ENCODE data around the gene VAV3.
A peak's percentile ranks its signal among the peaks of the same experiment; 100 is the strongest.

The VAV3 gene

DNA sequence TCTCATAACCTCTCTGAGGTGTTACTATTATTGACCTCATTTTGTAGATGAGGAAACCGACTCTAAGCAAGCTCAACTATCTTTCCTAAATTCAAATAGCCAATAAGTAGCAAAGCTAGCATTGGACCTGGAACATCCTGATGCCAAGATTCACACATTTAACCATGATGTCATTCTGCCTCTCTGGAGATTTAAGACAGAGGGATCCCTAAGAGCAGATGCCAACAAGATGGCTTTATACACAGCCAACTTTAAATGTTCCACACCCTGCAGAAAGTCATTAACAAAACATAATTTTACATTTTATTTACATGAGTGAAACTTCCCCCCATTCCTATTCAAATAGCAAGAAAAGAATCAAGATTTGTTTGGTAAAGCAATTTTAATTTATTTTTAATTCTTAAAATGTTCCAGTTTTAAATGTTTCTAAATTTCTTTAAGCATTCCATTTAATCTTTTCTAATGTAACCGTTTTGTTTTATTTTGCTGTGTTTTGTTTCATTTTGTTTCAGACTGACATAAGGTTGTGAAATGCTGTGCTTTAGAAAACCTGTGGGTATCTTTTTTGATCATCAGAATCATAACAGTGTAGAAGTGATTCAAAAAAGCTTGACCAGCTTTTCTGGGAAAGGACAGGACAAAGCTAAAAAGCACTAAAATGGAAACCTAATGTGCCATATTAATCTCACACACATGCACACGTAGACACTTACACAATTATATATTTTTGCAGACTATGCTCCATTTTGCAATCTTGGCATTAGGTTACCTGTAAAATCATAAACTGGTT, 7.6 kb upstream of the VAV3 start:
- no peak for DNase-seq

- no peak for DNase-seq
Observed at GRCh38 chr1:107966550-107966949, 1.6 kb upstream of the VAV3 start.

DNA sequence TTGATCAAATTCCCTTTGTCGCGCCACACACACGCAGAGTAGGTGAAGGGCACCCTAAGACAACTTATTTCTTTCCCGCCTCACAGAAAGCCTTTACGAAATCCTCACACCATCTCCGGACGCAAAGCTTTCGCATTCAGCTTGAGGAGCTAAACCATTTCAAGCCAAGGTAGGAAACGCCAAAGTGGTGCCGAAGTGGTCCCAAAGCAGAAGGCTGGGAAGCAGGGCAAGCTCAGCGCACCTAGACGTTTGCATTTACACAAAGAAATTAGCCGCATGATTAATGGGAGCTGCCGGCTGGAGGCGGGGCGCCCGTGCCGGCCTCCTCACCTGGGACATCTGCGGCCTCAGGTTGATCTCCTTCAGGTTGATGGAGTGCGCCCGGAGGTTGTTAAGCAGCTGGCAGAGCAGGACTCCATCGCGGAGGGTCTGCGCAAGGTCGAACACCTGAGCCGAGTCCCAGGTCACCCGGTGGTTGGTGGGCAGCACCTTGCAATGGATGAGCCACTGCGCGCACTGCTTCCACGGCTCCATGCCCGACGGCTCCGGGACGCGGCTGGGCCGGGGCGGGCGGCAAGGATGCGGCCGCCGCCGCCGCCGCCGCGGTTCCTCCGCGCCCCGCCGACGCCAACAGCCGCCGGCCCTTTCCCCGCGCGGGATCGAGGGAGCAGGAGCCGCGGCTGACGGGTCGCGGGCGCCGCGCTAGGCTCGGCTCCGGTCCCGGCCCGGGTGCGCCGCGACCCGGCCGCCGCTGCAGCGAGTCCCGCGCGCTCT, 457 bp downstream of the VAV3 start:
- DNase-seq = peak; percentile 14 to 16

GRCh38 chr1:107963601-107964335, 1.2 kb downstream of the VAV3 start:
- DNase-seq = peak; percentile 25 to 30

- DNase-seq = no peak
Observed at GRCh38 chr1:107963008-107963407, 2.0 kb downstream of the VAV3 start.

GRCh38 chr1:107954719-107955415, 10.1 kb downstream of the VAV3 start:
- no peak for DNase-seq

GRCh38 chr1:107954126-107954525, 10.9 kb downstream of the VAV3 start:
- no peak for DNase-seq

- no peak for DNase-seq
Observed at GRCh38 chr1:107953556-107953955, 11.4 kb downstream of the VAV3 start.

GRCh38 chr1:107952989-107953388, 12.0 kb downstream of the VAV3 start:
- no peak for DNase-seq

DNA sequence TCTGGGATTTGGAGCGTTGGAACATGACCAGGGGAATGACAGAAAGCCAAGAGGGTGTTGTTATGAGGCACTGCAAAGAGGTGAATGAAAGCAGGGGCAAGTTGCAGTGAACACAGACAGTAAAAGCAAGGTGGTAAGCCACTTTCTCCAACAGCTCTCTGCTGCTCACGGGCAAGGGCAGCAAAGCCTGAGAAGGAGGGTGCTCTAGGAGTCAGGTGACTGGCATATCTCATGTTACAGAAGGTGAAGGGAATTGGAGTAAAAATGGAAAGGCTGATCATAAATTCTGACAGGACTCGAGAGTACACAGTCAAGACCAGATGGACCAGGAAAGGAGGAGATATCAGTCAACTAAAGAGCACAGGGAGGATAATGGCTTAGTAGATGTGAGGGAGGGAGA, 14.5 kb downstream of the VAV3 start:
- no peak for DNase-seq

- no peak for DNase-seq
Observed at GRCh38 chr1:107949467-107950253, 15.3 kb downstream of the VAV3 start.

DNA sequence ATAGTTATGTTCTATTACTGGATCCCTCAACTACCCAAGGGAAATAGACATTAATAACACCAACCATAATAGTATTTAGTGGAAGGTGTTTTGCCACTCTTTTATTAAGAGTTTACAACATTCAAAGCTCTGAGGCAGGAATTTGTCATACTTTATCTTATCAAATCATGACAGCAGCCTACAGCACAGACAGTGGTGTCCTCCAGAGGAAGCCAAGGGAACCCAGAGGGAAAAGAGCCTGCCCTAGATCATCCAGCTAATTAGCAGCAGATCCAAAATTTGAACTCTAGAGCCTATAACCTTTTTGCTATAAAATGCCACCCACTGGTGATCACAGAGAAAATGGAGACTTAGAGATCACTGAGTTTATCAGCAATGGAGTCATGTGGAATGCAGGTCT, 18.2 kb downstream of the VAV3 start:
- DNase-seq = no peak

DNA sequence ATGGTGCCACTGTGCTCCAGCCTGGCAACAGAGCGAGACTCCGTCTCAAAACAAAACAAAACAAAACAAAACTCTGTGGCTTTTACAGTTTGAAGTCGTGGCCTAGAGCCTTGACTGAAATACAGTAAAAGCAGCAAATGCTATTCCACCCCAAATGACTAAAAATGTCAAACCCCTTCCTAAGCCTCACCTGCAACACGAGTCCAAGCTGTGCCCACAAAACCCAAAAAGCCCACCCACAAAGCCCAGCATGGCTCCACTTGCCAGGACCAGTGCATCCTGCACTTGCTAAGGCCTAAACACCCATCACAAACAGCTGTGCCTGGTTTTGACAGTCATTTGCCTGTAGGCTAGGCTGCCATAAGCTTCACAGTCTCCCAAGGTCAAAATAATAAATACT, 21.3 kb downstream of the VAV3 start:
- no peak for DNase-seq

DNA sequence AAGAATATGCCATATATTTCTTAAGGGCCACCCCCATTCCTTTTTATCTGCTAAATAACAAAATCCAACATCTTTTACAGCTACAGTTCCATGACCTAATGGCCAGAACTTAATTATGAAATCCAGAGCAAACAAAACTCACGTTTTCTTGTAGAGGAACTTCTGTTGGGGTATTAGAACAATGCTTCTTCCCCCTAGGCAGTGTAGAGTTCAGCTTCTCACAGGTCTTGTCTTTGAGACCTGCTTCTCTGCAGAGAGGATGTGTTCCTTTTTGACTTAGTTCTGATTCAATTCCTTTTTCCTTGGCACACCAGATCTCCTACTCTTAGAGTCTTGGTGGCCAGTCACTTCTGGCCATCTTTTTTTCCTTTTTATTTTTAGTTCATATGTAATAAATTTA, 22.2 kb downstream of the VAV3 start:
- no peak for DNase-seq

GRCh38 chr1:107941531-107941930, 23.4 kb downstream of the VAV3 start:
- no peak for DNase-seq

DNA sequence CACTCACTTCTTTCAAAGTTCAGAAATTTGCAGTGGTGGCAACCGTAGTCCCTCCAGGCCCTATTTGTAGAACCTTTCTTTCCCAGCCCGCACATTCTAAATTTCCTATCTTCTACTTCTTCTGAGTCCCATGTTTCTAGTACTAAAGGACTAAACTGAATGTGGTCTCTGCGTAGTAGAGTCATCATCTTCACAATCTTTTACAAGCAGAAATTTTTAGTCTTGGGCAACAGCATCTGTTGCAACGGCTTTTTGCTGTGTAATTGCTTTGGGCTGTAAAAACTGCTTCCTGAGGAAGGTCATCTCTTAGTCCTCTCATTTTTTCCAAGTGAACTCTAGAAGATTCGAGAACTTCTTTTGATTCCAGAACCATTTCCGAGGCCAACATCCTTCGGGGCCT, 23.9 kb downstream of the VAV3 start:
- DNase-seq = no peak

GRCh38 chr1:107940701-107941100, 24.3 kb downstream of the VAV3 start:
- DNase-seq = no peak

DNA sequence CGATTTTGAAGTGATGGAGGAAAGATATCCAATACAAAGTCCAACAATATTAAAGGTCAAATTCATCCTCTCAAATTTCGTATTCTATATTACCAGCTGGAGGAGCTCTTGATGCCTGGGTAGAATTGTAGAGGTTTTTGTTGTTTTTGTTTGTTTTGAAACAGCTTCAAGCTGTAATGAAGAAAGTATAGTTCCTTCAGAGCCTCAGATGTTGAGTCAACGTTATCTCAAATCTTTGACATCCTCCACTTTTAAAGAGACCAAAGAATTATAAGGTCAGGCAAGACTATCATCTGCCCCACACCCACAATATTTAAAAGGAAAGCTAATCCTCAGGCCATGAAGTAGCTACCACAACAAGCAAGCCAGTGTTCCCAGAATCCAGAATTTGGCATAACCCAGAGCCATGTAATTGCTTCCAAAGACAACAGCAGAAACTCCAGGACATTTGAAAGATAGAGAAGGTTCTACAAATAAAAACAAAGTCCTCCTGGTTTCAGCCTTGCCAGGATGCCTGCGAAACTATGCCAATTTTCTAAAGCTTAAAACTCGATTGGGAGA, 24.9 kb downstream of the VAV3 start:
- no peak for DNase-seq

GRCh38 chr1:107939256-107939655, 25.7 kb downstream of the VAV3 start:
- no peak for DNase-seq

- peak; percentile 40 to 51 for DNase-seq
Observed at GRCh38 chr1:107936498-107937481, 28.2 kb downstream of the VAV3 start.

All from stimulated activated CD4-positive, alpha-beta T cell treated with anti-CD3 and anti-CD28 coated beads, Interleukin-2, amount 100 ng/mL, for 48 hours (primary cell).